GM21825 (cell line): ENCODE data around the gene MRPL23.

Experiments
- ATAC-seq: cut with Tn5 transposase; IDR thresholded peaks from one replicate; pipeline ENCODE4 v1.9.1; 2021; ENCODE audit warnings: mild to moderate bottlenecking, moderate library complexity; ENCODE audit not compliant: unreplicated experiment

MRPL23 gene

DNA sequence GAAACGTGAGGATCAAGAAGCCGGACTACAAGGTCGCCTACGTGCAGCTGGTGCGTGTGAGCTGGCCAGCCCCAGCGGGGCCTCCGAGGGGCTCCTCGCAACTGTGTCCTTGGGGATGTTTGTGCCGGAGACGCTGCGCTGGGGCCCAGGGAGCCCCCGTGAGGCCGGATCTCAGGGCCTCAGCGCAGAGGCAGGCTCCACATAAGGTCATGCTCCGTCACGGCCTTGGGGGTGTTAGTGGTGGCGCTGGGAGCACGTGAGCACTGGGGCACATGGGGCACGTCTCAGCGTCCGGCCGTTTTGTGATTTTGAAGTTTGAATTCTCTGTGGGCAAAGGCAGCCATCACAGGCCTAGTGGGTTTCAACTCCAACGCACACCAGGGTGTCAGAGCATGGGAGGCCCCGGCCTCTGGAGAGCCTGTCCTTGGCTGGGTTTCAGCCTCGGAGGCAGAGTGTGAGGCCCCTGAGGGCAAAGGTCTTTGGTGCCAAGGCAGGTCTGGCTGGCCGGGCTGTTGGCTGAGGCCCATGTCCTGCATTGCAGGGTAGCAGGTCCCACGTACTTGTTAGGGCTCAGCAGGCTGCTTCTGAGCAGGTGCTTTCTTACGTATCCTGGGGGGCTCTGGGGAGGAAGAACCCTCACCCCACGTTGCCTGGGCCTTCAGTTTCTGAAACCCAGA is 5.8 kb downstream of the MRPL23 start:
- ATAC-seq = no peak

DNA sequence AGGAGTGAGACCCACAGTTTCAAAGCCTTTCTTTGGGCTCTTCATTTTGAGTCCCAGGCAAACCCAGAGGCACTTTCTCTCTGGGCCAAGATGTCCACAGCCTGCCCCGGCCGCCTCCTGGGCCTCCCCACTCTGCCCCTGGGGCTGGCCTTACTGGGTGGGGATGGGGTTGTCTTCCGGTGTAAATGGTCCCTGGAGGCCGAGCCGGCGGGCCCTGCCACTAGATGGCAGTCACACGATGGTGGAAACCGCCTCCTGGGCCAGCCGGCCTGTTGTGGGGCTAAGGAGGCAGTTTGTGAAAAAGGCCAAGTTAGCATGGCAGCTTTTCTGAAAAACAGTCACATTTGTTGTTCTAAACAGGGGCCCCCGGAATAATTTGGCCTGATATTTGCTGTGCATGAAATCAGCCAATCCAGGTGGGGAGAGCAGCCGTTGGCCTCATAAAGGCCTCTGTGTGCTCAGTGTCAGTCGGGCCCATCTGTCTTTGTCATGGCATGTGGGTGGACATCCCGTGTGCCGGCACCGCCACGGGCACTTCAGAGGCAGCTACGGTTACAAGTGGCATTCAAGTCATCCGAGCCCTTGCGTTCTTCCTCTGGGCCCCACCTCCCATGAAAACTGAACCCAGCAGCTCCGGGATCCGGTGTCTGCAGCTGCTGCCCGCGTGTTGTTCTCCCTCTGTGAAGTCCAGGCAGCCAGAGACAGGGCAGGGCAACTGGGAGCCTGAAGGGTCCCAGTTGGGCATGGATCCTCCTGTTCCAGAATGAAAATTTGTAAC is 6.5 kb downstream of the MRPL23 start:
- no peak for ATAC-seq

DNA sequence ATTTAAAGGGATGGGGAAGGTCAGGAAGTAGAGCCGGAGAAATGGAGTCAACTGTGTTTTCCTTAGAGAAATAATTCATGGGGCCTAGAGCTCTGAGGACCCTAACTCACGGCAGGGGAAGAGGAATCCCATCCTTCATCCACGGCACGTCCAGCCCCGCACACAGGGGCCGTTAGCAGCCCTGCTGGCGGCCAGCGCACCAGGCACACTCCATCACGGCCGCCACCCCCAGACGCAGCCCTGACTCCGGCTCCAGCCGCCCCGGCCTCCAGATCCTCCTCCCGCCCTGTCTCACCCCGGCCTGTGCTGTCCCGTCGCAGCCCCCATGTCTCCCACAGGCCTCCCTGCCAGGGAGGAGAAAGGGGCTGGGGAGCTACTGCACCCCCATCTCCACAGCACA is 11.2 kb downstream of the MRPL23 start:
- no peak for ATAC-seq

DNA sequence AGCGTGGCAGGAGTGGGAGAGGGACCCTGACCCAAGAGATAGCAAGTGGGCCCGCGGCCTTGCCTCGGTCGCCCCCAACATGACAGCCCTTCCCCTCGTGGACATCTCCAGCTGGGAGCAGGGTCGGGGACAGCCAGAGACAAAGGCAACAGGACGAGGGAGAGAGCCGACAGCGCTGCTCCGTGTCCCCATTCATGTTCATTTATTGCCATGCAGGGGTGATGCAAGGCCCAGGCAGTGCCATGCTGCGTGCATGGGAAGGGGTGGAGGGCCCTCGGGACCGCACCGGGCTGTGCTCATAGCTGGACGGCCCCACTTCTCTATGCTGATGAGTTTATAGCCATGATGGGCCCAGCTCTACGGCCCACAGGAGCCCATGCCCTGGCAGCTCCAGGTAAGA is 12.7 kb downstream of the MRPL23 start:
- no peak for ATAC-seq

DNA sequence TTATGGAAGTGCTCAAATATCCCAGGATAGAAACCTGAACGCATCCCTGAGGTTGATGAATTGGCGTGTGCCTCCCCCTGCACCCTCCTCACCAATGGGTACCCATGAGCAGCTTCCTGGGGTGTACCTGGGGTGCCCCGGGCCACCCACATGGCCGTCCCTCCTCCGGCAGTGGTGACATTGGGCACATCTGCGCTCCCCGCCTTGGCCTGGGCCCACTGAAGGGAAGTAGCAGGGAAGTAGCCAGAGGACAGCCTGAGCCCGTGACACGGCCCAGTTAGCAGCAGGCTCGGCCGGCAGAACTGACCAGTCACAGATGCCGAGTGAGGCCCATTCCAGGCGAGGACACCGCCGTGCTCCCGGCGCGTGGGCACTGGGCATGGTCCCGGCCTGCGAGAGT is 16.7 kb downstream of the MRPL23 start:
- ATAC-seq = no peak

DNA sequence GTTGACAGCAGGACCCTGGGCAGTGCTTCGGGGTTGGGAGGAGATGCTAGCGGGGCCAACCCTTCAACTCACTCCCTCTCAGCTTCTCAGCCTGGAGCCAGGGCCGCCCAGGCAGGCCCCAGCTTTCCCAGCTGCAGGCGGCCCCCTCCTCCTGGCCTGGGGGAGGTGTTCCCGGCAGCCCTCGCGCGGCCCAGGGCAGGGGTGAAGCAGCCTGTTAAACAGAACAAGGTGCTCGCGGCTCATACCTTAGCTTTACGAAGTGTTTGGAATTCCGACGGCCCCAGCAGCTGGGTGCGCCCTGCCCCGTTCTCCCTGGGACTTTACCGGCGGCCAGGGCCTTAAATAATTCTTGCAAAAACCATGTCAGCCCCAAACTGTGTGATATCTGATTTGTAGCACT is 17.2 kb downstream of the MRPL23 start:
- no peak for ATAC-seq

DNA sequence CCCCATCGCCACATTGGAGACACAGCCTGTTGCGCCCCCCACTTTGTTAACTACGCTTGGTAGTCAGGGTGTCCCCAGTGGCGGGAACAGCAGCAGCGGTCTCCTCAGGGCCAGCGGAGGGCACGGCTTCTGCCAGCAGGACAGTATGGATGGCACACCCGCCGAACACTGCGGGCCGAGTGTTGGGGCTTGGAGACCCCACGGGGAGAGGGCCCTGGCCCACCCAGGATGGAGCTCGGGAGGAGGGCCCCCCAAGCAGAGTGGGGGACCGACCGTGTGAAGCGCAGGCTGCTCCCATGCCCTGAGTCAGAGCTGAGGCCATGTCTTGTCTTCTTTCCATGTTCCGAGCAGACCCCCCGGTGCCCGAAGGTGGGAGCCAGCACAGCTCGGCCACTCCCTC is 17.8 kb downstream of the MRPL23 start:
- no peak for ATAC-seq

DNA sequence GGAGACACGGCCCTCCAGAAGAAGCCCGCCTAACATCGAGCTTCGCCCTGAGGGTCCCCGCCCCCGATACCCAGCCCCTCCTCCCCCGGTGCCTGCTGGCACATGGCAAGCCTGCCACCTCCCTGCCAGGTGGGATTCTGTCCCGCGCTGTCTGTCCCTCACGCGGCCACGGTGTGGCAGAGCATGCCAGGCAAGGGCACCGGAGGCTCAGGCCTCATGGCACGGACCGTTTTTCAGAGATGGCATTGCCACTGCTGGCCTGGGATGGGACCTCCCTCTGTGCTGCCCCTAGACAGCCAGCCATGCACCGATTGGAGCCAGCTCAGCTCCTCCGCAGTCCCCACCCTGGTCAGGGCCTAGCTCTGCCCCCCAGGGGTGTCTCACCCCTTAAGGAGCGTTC is 19.4 kb downstream of the MRPL23 start:
- no peak for ATAC-seq

DNA sequence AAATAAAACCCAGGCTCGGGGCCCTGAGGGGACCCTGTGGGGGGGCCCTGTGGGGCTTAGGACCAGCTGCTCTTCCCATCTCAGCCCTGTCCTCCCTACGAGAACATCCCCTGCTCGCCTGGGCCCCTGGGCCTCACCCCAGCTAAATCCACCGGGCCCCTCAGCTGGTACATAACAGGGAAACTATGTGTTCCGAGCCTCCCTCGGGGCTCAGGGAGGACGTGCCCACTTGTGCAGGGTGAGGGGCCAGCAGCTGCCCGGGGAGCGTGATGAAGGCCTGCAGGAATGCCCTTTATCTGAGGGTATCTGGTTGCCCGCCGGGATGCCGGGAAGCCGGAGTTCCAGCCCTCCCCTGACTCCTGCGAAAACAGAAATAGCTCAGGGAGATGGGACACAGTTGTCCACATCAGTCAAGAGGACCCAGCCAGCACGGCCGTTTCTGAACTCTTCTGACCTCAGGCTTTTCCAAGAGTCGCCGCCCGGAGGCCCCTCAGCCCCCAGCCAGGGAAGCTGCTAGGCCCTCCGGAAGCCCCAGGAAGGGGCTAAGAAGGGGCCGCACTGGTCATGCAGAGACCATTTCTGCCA is 20.6 kb downstream of the MRPL23 start:
- no peak for ATAC-seq

DNA sequence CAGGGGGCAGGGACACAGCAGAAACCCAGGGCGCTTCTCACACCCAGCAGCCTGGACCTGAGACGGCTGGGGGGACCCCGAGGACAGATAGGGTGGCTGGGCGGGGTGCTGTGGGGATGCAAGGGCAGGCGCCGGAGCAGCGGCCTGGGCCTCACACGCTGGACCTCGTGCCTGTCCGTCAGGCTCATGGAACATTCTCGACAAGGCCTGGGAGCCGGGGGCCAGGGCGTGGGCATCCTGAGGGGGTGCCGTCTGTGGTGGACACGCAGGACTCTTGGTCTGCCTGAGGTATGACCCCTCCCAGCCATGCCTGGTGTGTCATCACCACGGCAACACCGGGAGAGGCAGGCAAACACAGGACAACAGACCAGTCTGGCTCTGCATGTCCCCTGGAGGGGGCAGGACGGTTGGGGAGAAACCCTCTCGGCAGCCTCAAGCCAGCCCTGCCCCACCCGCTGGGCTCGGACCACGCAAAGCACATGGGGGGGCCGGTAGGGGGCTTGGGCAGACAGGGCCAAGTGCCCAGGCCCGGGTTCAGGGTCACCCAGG is 21.4 kb downstream of the MRPL23 start:
- ATAC-seq = no peak

DNA sequence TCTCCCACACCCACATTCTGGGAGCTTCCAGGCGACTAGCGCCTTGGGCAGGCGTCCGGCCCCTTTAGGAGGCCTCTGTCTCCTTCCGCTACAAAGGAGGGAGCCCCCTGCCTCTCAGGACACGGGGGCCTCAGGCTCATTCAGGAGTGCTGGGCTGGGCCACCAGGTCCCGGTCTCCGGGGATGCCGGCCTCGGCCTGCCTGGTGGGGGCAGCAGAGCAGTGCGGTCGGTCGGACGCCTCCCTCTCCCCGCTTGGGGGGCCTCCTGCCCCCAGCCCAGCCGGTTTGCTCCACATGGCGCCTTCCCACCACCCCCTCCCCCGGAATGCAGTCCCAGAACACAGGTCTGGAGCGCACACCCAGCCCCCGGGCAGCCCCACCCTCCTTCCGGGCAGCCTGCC is 21.9 kb downstream of the MRPL23 start:
- no peak for ATAC-seq

DNA sequence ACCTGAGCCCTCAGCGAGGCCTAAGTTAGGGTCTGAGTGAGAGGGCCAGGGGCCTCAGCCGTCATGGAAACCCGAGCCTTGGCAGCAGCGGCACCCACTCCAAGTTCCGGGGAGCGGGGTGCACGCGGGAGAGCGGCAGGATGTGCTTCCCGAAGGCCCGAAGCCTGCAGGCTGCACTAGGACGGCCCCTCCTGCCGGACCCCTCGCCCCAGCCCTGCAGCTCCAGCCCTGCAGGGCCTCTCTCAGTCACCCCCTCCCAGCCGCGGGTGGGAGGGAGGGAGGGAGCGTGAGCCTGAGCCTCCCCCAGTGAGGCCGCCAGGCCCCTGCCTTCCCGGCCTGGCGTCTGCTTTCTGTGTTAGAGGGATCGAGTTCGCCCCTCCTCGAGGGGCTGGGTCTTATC is 22.6 kb downstream of the MRPL23 start:
- no peak for ATAC-seq

DNA sequence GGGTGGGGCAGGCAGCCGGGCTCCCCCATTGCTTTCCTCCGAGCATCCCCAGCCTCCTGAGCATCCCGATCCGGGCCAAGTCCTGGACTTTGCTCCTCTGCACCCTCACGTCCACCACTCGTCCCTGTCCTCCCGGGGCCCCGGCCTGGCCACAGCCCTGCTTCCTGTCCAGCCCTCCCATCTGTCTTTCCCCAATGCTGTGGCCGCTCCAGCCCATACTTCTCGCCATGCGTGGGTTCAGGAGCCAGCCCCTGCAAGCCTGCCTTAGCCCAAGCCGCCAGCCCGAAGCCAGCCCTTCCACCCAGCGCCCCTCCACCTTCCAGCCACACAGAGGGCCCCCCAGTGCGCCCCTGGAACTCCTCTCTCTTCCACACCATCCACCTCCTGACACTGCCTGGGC is 23.8 kb downstream of the MRPL23 start:
- ATAC-seq = no peak

DNA sequence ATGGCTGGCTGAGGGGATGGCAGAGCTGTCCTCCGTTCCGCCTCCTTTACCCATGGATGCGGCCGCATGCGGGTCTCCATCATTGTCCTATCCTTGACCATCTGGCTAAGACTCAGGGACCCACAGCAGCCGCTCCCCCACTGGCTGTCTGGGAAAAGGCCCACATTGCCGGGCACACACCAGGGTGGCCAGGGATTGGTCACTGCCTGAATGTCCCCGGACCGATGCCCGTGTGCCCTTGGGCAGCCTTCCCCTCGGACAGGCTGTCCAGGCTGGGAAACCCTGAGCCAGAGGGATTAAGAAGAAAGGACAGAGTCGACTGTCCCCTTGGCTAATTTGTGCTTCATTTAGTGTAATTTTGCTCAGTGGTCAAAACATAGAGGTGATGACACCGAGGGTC is 28.1 kb downstream of the MRPL23 start:
- ATAC-seq = no peak

DNA sequence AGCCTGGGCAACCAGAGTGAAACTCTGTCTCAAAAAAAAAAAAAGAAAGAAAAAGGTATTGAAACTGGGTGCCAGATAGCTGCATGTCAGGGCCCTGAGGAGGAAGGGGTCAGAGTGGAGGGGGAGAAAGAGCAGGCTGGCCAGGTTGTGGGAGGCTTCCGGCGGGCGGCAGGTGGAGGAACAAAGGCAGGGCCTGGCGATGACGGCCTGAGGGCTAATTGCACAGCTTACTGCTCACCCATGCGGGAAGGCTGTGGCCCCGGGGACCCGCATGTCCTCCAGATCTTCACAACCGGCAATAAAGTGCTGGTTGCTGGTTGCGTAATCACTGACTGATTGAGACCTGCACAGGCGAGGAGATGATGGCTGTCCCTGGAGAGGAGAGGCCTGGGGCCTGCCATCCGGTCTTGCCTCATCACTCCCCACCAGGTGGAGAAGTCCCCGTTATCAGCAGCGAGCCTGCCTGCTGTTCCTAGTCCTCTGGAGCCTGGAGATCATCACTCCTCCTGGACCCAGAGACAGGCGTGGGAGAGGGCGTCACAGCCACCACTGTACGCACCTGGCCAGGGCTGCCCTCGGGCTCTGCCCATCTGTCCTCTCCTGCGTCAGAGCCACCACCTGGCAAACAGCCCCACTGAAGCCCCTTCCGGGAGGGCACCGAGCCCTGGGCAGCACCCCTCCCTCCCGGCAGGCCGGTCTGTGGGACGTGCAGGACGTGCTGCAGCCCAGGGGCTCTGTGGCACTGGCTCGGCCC is 31.8 kb downstream of the MRPL23 start:
- no peak for ATAC-seq

DNA sequence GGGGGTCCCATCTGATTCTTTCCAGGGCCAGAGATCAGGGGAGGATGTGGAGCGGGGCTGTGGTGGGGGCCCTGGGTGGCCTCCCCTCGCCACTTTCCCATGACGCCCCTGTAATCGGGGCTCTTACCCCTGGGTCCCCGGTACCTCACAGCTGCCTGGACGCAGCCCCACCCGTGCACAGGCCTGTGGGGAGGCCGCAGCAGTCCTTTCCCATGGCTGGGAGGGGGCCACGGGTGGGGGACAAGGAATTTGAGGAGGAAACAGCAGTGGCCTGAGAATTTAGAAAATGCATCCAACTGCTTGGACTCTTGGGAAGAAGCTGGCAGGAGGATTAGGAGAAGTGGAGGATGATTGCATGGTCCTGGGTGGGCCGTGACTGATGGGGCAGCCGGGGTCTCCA is 32.5 kb downstream of the MRPL23 start:
- ATAC-seq = no peak

DNA sequence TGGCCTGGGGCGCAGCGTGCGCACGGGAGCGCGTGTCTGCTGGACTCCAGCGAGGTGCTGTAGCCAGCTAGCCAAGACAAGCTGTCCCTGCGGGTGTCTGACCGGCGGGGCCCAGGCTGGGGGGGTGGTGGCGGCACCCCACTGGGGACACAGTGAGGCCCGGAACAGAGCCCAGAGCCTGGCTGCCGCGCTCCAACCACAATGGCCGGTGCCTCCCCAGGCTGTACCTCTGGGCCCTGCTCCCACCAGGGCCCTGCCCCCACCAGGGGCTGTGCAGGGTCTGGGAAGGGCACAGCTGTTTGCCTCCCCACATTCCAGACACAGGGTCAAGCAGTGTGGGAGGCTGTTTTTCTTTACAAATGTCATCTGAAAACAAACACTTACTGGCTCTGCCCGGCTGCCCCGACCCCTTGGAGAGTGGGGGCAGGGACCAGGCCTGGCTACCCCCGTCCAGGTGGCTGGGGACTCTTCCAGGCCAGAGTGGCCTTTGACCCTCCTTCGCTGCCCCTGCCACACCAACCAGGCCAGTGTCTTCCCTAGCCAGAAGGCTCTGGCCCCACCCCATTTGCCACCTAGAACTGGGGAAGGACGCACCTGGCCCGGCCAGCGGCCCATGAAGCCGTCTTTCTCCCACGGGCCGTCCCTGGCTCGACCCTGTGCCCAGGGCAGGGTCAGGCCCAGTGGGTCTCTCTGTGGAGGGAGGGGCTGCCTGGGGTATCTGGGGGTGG is 35.9 kb downstream of the MRPL23 start:
- ATAC-seq = no peak

DNA sequence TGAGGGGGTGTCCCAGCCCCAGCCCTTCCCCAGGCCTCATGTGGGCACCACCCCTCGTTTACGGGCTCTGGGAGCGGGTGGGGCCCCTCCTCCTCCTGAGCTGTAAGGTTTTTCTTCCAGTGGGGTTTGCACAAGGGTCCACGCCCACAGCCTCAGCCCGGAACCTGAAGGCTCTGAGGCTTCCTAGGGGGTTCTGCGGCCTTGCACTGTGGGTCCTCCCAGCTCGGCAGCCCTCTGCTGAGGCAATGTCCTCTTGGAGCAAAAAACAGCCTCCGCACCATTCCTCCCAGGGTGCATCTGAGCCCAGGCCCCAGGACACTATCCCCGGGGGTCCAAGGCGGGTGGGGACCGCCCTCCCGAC is 36.4 kb downstream of the MRPL23 start:
- ATAC-seq = no peak

DNA sequence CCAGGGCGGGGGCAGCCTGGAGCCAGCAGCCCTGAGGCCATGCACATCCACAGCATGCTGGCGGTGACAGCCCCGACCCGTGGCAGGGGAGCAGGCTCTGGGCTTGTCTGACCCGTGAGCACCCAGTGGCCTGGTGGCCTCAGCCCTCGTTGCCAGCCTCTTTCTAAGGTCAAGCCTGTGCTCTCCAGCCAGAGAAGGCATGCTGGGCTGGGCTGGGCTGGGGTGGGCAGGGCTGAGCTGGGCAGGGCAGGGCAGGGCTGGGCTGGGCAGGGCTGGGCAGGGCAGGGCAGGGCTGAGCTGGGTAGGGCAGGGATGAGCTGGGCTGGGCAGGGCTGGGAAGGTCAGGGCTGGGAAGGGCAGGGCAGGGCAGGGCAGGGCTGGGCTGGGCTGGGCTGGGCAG is 39.9 kb downstream of the MRPL23 start:
- no peak for ATAC-seq

DNA sequence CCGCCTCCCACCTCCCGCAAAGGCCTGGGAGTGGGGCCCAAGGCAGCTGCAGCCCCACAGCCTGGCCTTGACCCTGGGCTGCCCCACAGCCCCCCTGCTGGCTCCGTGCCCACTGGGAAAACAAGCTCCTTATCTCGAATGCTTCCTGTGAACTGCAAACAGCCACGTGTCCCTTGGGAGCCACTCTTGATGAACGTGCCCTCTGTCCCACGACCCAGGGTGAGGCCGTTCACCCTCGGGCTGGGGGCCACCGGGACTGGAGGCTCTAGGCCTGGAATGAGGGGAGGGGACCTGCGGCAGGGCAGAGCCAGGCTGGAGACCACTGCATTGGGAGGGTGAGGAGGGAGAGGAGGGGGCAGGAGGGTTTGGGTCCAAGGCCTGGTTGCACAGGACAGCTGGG is 41.0 kb downstream of the MRPL23 start:
- ATAC-seq = no peak
